ENCODE results near the gene KIF26B.

DNA sequence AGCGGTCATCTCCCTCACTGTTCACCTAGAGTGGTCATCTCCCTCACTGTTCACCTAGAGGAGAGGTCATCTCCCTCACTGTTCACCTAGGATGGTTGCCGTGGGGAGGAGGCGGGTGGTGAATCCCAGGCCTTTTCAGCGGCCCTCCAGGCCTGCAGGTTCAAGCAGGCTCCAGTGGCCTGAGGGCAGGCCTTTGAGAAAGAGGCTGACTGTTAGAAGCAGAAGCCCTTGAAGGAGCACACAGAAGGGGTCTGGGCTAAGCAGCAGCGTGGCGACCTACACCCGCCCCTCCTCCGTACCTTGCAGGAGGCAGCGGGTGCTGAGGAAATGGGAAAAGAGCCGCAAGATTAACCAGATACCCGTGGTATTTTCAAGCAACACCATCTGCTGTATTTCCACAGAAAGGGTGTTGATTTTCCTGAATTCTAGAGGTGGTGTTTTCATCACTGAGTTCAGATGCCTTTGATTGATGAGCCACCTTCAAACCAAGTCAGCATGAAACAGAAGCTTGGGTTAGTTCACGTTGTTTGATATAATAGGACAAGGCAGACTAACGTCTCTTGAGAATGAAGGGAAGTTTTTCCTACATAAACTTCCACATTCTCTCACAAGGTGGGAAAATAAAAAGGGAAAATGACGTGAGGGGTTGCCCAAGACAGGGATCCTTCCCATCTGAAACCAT is 289.5 kb downstream of the KIF26B start:
- TF ChIP-seq, protein P1, sequence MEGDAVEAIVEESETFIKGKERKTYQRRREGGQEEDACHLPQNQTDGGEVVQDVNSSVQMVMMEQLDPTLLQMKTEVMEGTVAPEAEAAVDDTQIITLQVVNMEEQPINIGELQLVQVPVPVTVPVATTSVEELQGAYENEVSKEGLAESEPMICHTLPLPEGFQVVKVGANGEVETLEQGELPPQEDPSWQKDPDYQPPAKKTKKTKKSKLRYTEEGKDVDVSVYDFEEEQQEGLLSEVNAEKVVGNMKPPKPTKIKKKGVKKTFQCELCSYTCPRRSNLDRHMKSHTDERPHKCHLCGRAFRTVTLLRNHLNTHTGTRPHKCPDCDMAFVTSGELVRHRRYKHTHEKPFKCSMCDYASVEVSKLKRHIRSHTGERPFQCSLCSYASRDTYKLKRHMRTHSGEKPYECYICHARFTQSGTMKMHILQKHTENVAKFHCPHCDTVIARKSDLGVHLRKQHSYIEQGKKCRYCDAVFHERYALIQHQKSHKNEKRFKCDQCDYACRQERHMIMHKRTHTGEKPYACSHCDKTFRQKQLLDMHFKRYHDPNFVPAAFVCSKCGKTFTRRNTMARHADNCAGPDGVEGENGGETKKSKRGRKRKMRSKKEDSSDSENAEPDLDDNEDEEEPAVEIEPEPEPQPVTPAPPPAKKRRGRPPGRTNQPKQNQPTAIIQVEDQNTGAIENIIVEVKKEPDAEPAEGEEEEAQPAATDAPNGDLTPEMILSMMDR (IDR thresholded peaks at IDR 0.05; ENCODE audit: low read depth, low read length), result no peak
- TF ChIP-seq POLR2A (IDR thresholded peaks at IDR 0.05; ENCODE audit: extremely low read depth, insufficient read length), result no peak
- TF ChIP-seq, protein P2, sequence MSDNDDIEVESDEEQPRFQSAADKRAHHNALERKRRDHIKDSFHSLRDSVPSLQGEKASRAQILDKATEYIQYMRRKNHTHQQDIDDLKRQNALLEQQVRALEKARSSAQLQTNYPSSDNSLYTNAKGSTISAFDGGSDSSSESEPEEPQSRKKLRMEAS (IDR thresholded peaks at IDR 0.05; ENCODE audit: low read depth, low read length), result no peak
- TF ChIP-seq MYC (IDR thresholded peaks at IDR 0.05; ENCODE audit: low read depth, low read length), result no peak

Measured in NB4 (cell line).